ENCODE results near the gene RAB29. TPM values are rescaled to one million over a fixed set of nuclear protein-coding genes. Genes with fewer than 3 reads are reported as not detected.
A peak's percentile ranks its signal among the peaks of the same experiment; 100 is the strongest.

RAB29 gene
- total RNA-seq, 1 donor: 37.6 TPM

DNA sequence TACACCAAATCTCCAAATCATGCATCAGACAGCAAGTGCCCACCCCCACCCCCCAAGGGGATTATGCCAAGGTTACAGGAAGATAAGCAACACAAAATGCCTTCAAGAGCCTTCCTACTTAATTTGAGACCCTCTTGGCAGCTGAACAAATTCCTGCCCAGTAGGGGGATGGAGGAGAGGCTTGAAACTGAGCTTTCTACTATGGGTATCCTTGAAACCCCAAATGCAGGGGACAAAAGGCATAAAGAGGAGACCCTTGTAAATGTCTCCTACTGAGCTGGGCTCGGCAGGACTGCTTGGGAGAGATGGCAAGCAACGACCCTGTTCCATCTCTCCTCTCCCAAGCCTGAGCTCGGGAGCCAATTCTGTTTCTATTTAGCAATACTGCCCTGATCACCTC, 34.2 kb upstream of the RAB29 start:
- no peaks in the 10 kb centered on the region for H3K9me3 ChIP-seq (ENCODE audit: low read depth, low read length)
- H3K36me3 ChIP-seq (ENCODE audit: insufficient read depth, low read length): peaks cover 14% of the 10 kb centered on the region
- no peak overlapping the region for H3K27ac ChIP-seq (ENCODE audit: low read depth, low read length)
- no peak overlapping the region for H2AFZ ChIP-seq (ENCODE audit: low read length)
- peaks cover 36% of the 10 kb centered on the region for H4K20me1 ChIP-seq (ENCODE audit: insufficient read depth, low read length)
- H3K4me3 ChIP-seq (ENCODE audit: insufficient read depth, low read length): no peak overlapping the region
- TF ChIP-seq, protein P1, sequence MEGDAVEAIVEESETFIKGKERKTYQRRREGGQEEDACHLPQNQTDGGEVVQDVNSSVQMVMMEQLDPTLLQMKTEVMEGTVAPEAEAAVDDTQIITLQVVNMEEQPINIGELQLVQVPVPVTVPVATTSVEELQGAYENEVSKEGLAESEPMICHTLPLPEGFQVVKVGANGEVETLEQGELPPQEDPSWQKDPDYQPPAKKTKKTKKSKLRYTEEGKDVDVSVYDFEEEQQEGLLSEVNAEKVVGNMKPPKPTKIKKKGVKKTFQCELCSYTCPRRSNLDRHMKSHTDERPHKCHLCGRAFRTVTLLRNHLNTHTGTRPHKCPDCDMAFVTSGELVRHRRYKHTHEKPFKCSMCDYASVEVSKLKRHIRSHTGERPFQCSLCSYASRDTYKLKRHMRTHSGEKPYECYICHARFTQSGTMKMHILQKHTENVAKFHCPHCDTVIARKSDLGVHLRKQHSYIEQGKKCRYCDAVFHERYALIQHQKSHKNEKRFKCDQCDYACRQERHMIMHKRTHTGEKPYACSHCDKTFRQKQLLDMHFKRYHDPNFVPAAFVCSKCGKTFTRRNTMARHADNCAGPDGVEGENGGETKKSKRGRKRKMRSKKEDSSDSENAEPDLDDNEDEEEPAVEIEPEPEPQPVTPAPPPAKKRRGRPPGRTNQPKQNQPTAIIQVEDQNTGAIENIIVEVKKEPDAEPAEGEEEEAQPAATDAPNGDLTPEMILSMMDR (IDR thresholded peaks at IDR 0.05; ENCODE audit: extremely low read depth, low read depth, low read length): no peak
- DNase-seq (ENCODE audit: insufficient read length, low spot score, missing footprints): no peak
- peaks cover 78% of the 10 kb centered on the region for H3K79me2 ChIP-seq (ENCODE audit: insufficient read depth, low read length)
- no peak overlapping the region for H3K4me2 ChIP-seq (ENCODE audit: insufficient read depth, low read length)
- no peaks in the 10 kb centered on the region for H3K27me3 ChIP-seq (ENCODE audit: insufficient read depth, low read length)
- peaks cover 25% of the 10 kb centered on the region for H3K4me1 ChIP-seq (ENCODE audit: insufficient read depth, low read length)

DNA sequence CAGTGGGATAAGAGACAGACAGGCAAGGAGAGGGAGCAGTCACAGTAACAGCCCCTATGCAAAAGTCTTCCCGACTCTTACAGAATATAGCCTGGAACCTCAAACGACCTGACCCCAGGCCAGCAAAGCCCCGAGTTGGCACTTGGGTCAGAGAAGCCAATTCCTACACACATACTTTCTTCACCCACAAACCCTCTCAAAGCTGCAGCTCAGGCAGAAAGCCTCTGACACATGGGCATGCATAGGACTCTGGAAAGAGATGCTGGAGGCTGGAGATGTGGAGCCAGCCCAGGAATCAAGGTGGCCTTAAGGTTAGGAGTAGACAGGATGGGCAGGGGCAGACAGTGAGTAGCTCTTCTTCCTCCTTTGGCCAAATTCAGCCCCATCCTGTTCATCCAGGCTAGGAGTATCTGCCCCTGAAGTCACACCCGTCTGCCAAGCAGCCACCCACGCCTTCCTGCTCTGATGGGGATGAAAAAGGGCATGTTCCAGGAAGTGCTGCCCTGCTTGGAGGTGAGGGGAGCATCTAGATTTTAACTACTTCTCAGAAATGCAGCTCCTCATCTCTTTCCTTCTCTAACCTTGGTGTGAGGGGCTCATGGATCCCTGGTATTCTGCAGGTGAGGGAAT, 29.9 kb upstream of the RAB29 start:
- Histone ChIP-seq H3K27me3 (ENCODE audit: insufficient read depth, low read length) (no peaks in the 10 kb centered on the region), H3K4me1 (ENCODE audit: insufficient read depth, low read length) (peaks cover 9% of the 10 kb centered on the region), H3K27ac (ENCODE audit: low read depth, low read length) (no peak overlapping the region), H3K4me3 (ENCODE audit: insufficient read depth, low read length) (no peak overlapping the region), H4K20me1 (ENCODE audit: insufficient read depth, low read length) (peaks cover 35% of the 10 kb centered on the region), H3K4me2 (ENCODE audit: insufficient read depth, low read length) (peak overlapping the region; percentile 18), H2AFZ (ENCODE audit: low read length) (peak overlapping the region; percentile 22), H3K9me3 (ENCODE audit: low read depth, low read length) (no peaks in the 10 kb centered on the region), H3K36me3 (ENCODE audit: insufficient read depth, low read length) (peaks cover 10% of the 10 kb centered on the region), H3K79me2 (ENCODE audit: insufficient read depth, low read length) (peaks cover 62% of the 10 kb centered on the region)
- DNase-seq (ENCODE audit: insufficient read length, low spot score, missing footprints): peak; percentile 83
- TF ChIP-seq, protein P1 (IDR thresholded peaks at IDR 0.05; ENCODE audit: extremely low read depth, low read depth, low read length): no peak

DNA sequence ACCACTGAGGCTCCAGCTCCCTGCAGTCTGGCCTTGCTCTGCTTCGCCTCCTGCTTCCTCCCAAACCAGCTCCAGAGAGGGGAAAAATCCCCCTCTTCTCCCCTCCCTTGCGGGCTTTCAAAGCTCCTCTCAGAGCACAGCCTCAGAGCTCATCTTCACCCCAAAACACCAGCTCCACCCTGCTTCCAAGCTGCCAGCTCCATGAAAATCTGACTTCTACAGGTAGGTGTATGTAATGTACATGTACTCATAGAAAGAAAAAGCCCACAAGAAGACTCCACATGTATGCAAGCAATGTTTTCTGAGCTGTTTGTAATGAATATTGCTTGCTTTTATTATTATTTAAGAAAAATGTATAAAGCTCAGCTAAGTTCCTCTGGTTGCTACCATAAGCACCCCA, 29.3 kb upstream of the RAB29 start:
- Histone ChIP-seq H4K20me1 (ENCODE audit: insufficient read depth, low read length) (peaks cover 29% of the 10 kb centered on the region), H2AFZ (ENCODE audit: low read length) (no peak overlapping the region), H3K4me3 (ENCODE audit: insufficient read depth, low read length) (no peak overlapping the region), H3K79me2 (ENCODE audit: insufficient read depth, low read length) (peaks cover 56% of the 10 kb centered on the region), H3K4me1 (ENCODE audit: insufficient read depth, low read length) (peaks cover 9% of the 10 kb centered on the region), H3K4me2 (ENCODE audit: insufficient read depth, low read length) (no peak overlapping the region), H3K27ac (ENCODE audit: low read depth, low read length) (no peak overlapping the region), H3K27me3 (ENCODE audit: insufficient read depth, low read length) (no peaks in the 10 kb centered on the region), H3K36me3 (ENCODE audit: insufficient read depth, low read length) (peaks cover 8% of the 10 kb centered on the region), H3K9me3 (ENCODE audit: low read depth, low read length) (no peaks in the 10 kb centered on the region)
- TF ChIP-seq, protein P1 (IDR thresholded peaks at IDR 0.05; ENCODE audit: extremely low read depth, low read depth, low read length): no peak
- DNase-seq (ENCODE audit: insufficient read length, low spot score, missing footprints): no peak

DNA sequence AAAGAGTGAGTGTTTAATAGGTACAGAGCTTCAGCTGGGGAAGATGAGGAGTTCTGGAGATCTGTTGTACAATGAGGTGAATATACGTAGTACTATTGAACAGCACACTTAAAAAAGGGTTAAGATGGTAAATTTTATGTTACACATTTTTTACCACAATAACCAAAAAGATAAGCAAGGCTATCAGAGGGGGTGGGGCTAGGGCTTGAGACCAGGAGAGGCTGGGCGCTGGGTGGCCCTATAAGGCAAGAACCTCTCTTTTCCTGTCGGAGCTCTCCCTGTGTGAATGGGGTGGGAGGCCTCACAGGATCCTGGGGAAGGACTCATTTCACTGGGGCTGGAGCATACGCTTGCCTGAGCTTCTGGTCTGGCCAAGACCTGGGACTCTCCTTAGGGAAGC, 28.7 kb upstream of the RAB29 start:
- Histone ChIP-seq H4K20me1 (ENCODE audit: insufficient read depth, low read length) (peaks cover 25% of the 10 kb centered on the region), H3K27me3 (ENCODE audit: insufficient read depth, low read length) (no peaks in the 10 kb centered on the region), H3K27ac (ENCODE audit: low read depth, low read length) (no peak overlapping the region), H3K4me2 (ENCODE audit: insufficient read depth, low read length) (no peak overlapping the region), H3K4me1 (ENCODE audit: insufficient read depth, low read length) (peaks cover 9% of the 10 kb centered on the region), H3K4me3 (ENCODE audit: insufficient read depth, low read length) (no peak overlapping the region), H3K79me2 (ENCODE audit: insufficient read depth, low read length) (peaks cover 50% of the 10 kb centered on the region), H2AFZ (ENCODE audit: low read length) (no peak overlapping the region), H3K9me3 (ENCODE audit: low read depth, low read length) (no peaks in the 10 kb centered on the region), H3K36me3 (ENCODE audit: insufficient read depth, low read length) (peaks cover 13% of the 10 kb centered on the region)
- TF ChIP-seq, protein P1 (IDR thresholded peaks at IDR 0.05; ENCODE audit: extremely low read depth, low read depth, low read length): no peak
- no peak for DNase-seq (ENCODE audit: insufficient read length, low spot score, missing footprints)

All from osteoblast (primary cell).